Adrenal gland (tissue), 5 donors: ENCODE results near the gene EDARADD.

ENCODE experiments used
- CTCF ChIP-seq, 6 experiments: fragments of 450-650 bp in 4 of 6; fragments of 200-600 bp in 2 of 6; sonication (generic) in 1 of 6; IDR thresholded peaks; 1 replicate in 5 of 6; 2 replicates in 1 of 6; pipeline versions ENCODE4 v1.5.1 to v1.8.0; 2016 to 2021; ENCODE audit warnings: antibody characterized with exemption in 6 of 6, mild to moderate bottlenecking in 2 of 6, moderate library complexity in 1 of 6
- POLR2A ChIP-seq, 2 donors: fragments of 450-650 bp; IDR thresholded peaks; one replicate each; pipeline ENCODE4 v1.6.1; 2017; ENCODE audit warnings: antibody characterized with exemption in 2 of 2, mild to moderate bottlenecking in 2 of 2, moderate library complexity in 1 of 2
- donor health status: DM: no; HTN: no; CAD: no.

GRCh38 chr1:236356141-236356540 is 37.9 kb upstream of the EDARADD start:
- TF ChIP-seq CTCF (IDR thresholded peaks at IDR 0.05) (no peak), POLR2A (IDR thresholded peaks at IDR 0.05) (no peak)
